Cardiac fibroblast (primary cell): ENCODE data around the gene TAS2R43.
"Not testable (repeated sequence)": the region's sequence is repeated elsewhere in the genome, so short reads cannot be mapped to it uniquely, and the experiment has no call there.

Experiments used
- DNase-seq, 2 donors: peaks; one replicate each; pipeline versions ENCODE4 v3.0.0 to v3.0.0-alpha.2; 2010; ENCODE audit warnings: low read depth in 2 of 2
- H3K4me3 ChIP-seq, 2 donors: replicated peaks in 1 of 2; 1 replicate in 1 of 2; 2 replicates in 1 of 2; pipeline ENCODE4 v1.5.1; 2011; ENCODE audit warnings: low read depth in 2 of 2, low read length in 2 of 2, mild to moderate bottlenecking in 2 of 2, moderate library complexity in 1 of 2
- TF ChIP-seq, protein P1 (sequence below): IDR thresholded peaks from one replicate; pipeline ENCODE4 v1.5.1; 2011; ENCODE audit warnings: low read depth, mild to moderate bottlenecking, low read length, inconsistent platforms

Gene TAS2R43

DNA sequence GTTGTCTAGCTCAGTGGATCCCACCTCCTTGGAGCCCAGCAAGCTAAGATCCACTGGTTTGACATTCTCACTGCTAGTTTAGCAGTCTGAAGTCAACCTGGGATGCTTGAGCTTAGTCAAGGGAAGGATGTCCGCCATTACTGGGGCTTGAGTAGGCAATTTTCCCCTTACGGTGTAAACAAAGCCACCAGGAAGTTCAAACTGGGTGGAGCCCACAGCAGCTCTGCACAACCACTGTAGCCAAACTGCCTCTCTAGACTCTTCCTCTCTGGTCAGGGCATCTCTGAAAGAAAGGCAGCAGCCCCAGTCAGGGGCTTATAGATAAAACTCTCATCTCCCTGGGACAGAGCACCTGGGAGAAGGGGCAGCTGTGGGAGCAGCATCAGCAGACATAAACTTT is 16.7 kb upstream of the TAS2R43 start:
- DNase-seq: no peak
- TF ChIP-seq, protein P1, sequence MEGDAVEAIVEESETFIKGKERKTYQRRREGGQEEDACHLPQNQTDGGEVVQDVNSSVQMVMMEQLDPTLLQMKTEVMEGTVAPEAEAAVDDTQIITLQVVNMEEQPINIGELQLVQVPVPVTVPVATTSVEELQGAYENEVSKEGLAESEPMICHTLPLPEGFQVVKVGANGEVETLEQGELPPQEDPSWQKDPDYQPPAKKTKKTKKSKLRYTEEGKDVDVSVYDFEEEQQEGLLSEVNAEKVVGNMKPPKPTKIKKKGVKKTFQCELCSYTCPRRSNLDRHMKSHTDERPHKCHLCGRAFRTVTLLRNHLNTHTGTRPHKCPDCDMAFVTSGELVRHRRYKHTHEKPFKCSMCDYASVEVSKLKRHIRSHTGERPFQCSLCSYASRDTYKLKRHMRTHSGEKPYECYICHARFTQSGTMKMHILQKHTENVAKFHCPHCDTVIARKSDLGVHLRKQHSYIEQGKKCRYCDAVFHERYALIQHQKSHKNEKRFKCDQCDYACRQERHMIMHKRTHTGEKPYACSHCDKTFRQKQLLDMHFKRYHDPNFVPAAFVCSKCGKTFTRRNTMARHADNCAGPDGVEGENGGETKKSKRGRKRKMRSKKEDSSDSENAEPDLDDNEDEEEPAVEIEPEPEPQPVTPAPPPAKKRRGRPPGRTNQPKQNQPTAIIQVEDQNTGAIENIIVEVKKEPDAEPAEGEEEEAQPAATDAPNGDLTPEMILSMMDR: no peak
- H3K4me3 ChIP-seq: no peak overlapping the region

DNA sequence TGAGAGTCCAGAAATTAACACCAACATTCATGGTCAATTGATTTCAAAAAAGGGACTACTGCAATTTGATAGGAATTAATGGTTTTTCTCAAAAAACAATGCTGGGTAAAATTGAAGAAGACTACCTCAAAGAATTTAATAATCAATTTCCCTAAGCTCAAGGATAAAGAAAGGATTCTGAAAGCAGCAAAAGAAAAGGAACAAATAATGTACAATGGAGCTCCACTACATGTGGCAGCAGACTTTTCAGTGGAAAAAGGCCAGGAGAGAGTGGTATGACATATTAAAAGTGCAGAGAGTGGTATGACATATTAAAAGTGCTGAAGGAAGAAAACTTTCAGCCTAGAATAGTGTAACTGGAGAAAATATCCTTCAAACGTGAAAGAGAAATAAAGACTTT is 15.6 kb upstream of the TAS2R43 start:
- H3K4me3 ChIP-seq: no peak overlapping the region
- TF ChIP-seq, protein P1: no peak
- DNase-seq: no peak

DNA sequence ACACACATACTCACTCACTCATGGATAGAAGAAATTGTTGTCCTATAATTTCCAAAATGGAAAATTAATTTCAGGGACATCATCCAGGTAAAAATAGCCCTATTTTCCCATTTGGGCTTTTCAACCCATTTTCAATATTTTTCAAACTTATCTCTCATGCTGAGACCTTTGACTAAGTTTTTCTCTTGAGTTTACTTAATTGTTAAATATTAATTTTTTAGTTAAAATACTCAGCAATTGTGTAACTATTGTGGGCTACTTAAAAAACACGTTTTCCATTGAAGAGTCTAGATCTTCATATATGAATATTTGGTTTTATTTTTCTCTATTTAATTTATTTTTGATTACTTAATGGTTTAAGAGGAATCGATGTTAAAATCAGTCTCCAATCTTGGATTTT is 14.2 kb upstream of the TAS2R43 start:
- DNase-seq: no peak
- H3K4me3 ChIP-seq: no peak overlapping the region
- TF ChIP-seq, protein P1: no peak

DNA sequence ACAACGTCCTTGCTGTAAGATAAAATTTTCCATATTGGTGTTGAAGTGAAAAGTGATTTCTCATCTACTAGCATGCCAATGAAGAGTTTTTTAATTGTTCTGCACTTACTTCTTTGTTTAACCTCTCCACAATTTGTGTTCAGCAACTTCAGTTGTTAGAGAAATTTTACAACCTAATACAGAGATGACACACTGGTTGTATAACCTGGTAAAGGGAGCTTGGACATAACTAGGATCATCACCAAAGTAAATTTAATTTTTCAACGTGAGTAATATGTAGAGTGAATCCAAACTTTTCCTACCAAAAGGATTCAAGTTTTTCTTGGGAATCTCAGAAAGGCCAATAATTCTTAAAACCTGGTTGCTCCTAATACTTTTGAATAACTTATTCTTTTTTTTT is 13.4 kb upstream of the TAS2R43 start:
- no peak for DNase-seq
- H3K4me3 ChIP-seq: no peak overlapping the region
- TF ChIP-seq, protein P1: no peak

DNA sequence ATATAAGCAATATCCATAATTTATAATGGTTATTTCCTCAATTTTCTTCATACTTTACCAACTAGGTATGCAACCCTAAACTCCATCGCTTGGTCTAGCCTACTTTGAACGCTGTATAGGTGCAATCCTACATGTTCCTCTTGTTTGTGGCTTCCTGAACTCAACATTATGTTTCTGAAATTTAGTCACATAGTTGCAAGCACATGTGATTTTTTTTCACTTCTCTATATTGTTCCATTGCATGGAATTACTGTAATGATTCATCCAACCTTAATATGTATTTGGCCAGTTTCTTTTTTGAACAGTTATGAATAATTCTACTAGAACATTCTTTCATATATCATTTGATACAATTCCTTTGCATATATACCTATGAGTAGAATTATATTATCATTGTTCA is 2.8 kb upstream of the TAS2R43 start:
- H3K4me3 ChIP-seq, DNase-seq: not testable (repeated sequence)

DNA sequence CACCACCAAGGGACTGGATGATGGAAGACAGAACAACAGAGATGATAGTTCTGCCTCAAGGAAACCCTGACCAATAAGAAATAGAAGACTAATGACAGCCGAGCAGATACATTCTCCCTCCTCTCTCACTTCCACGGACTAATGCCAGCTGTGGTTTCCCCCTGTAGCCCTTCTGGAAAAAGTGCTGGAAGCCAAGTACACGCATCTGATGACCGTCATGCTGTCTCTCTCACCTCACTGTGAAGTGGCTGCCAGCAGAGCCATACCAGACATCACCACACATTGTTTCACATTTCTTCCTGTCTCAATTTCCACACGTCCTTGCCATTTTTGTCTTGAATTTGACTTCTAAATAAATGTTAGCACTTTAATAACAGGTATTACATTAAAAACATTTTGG is 2.9 kb downstream of the TAS2R43 start:
- H3K4me3 ChIP-seq: no peak overlapping the region
- DNase-seq: no peak
- TF ChIP-seq, protein P1: no peak

DNA sequence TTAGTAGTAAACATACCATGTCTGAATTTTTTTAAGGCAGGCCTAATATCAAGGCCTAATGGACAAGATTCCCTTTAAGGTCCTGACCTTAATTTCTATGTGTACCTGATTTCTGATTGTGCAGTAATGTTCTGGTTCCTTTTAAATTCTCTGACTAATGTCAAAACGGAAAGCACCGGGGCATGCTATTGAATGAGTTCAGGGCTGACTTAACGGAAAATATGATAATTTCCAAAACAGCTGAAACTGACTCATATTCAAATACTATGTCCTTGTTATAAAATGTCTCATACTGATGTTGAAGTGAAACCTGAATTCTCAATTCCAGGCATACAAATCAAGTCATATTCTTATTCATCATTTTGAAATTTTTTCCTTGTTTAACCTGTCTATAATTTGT is 6.7 kb downstream of the TAS2R43 start:
- no peak overlapping the region for H3K4me3 ChIP-seq
- TF ChIP-seq, protein P1: no peak
- no peak for DNase-seq

DNA sequence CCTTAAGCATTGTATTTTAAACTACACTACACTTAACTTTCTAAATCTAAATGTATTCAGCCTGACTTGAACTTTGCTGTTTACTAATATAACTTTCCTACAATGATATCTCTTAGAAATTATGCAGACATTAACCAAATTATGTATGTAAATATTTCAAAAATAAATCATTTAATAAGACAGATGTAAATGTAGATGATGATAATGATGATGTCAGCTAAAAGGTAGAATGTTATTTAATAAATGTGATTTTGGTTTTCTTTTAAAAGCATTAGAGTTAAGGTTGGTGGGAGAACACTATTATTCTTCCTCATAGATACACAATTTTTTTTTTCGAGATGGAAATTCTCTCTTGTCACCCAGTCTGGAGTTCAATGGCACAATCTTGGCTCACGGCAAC is 10.1 kb downstream of the TAS2R43 start:
- no peak overlapping the region for H3K4me3 ChIP-seq
- TF ChIP-seq, protein P1: no peak
- DNase-seq: no peak
